Loucy (cell line): ENCODE measurements around the gene MAST4.

Source experiments
- CTCF ChIP-seq: fragments of 200-600 bp; sonication (generic); conservative IDR thresholded peaks from 2 replicates; pipeline ENCODE4 v1.5.1; 2014; ENCODE audit warnings: mild to moderate bottlenecking, antibody characterized with exemption, low read length
- EZH2phosphoT487 ChIP-seq: fragments of 200-600 bp; IDR thresholded peaks from 2 replicates; pipeline ENCODE4 v1.6.1; 2018; ENCODE audit warnings: antibody characterized with exemption, mild to moderate bottlenecking, moderate library complexity, borderline replicate concordance

GRCh38 chr5:66789434-66789833 is 193.2 kb downstream of the MAST4 start:
- no peak for TF ChIP-seq CTCF
- TF ChIP-seq EZH2phosphoT487, result no peak
